A204.1 (cell line): ENCODE measurements around the gene NOXO1.
"Not testable (repeated sequence)": the region's sequence is repeated elsewhere in the genome, so short reads cannot be mapped to it uniquely, and the experiment has no call there.

ENCODE experiments used
- FAIRE-seq: peaks from 2 replicates; lab custom pipeline; 2012; peaks lifted over from hg19 to GRCh38; lab: Jason Lieb, UNC

The NOXO1 gene

GRCh38 chr16:1981398-1981836, at the start of gene NOXO1:
TSS of gene NOXO1 (minus strand) at chr16:1981469. CDS start at chr16:1981179, 290 bp downstream.
- no peak for FAIRE-seq

- FAIRE-seq, result no peak
Observed at GRCh38 chr16:2030036-2030435, 48.8 kb upstream of the NOXO1 start.

GRCh38 chr16:2029350-2029749, 48.1 kb upstream of the NOXO1 start:
- no peak for FAIRE-seq

- no peak for FAIRE-seq
Observed at GRCh38 chr16:2028620-2029220, 47.5 kb upstream of the NOXO1 start.

- no peak for FAIRE-seq
Observed at GRCh38 chr16:2028146-2028545, 46.9 kb upstream of the NOXO1 start.

- no peak for FAIRE-seq
Observed at GRCh38 chr16:2027024-2028010, 46.0 kb upstream of the NOXO1 start.

- FAIRE-seq, result no peak
Observed at GRCh38 chr16:2026461-2027023, 45.3 kb upstream of the NOXO1 start, which contains the start of gene NHERF2. TSS of gene NHERF2 (plus strand) at chr16:2026902. CDS start at chr16:2027006, 104 bp downstream.

GRCh38 chr16:2025878-2026460, 44.7 kb upstream of the NOXO1 start:
- no peak for FAIRE-seq

GRCh38 chr16:2025251-2025650, 44.0 kb upstream of the NOXO1 start:
- FAIRE-seq, result no peak

- no peak for FAIRE-seq
Observed at GRCh38 chr16:2024032-2024420, 42.8 kb upstream of the NOXO1 start.

- no peak for FAIRE-seq
Observed at GRCh38 chr16:2023092-2024031, 42.1 kb upstream of the NOXO1 start.

- FAIRE-seq, result no peak
Observed at GRCh38 chr16:2022723-2023091, 41.4 kb upstream of the NOXO1 start.

GRCh38 chr16:2019921-2020831, 38.9 kb upstream of the NOXO1 start:
- no peak for FAIRE-seq

- FAIRE-seq, result no peak
Observed at GRCh38 chr16:2019518-2019920, 38.2 kb upstream of the NOXO1 start, which contains the start of gene NPW. TSS of gene NPW (plus strand) at chr16:2019785.

- FAIRE-seq, result no peak
Observed at GRCh38 chr16:2016407-2016922, 35.2 kb upstream of the NOXO1 start.

GRCh38 chr16:2015947-2016208, 34.6 kb upstream of the NOXO1 start:
- FAIRE-seq, result no peak

GRCh38 chr16:2015117-2015946, 34.1 kb upstream of the NOXO1 start:
- no peak for FAIRE-seq

- FAIRE-seq, result no peak
Observed at GRCh38 chr16:2013527-2013926, 32.3 kb upstream of the NOXO1 start.

- FAIRE-seq, result not testable (repeated sequence)
Observed at GRCh38 chr16:2011726-2012125, 30.5 kb upstream of the NOXO1 start.
